HEK293 (cell line): Measurements from ENCODE around the gene C9orf78.

Source experiments
- EGR2 ChIP-seq: fragments of 450-650 bp; formaldehyde crosslinking; IDR thresholded peaks from 2 replicates; pipeline ENCODE4 v1.5.1; 2016; ENCODE audit warnings: low read depth, missing biosample characterization, missing genetic modification characterization
- GLIS2 ChIP-seq: fragments of 450-650 bp; formaldehyde crosslinking; IDR thresholded peaks from 2 replicates; pipeline ENCODE4 v1.5.1; 2016; ENCODE audit warnings: missing biosample characterization, missing genetic modification characterization
- MZF1 ChIP-seq: fragments of 450-650 bp; formaldehyde crosslinking; IDR thresholded peaks from 2 replicates; pipeline ENCODE4 v1.5.1; 2017; ENCODE audit warnings: missing biosample characterization, missing genetic modification characterization, borderline replicate concordance
- SP2 ChIP-seq: fragments of 450-650 bp; formaldehyde crosslinking; IDR thresholded peaks from 2 replicates; pipeline ENCODE4 v1.5.1; 2016; ENCODE audit warnings: missing biosample characterization, missing genetic modification characterization
- SP3 ChIP-seq: fragments of 450-650 bp; formaldehyde crosslinking; IDR thresholded peaks from 2 replicates; pipeline ENCODE4 v1.5.1; 2016; ENCODE audit warnings: missing biosample characterization, missing genetic modification characterization
- ZBTB17 ChIP-seq: fragments of 450-650 bp; formaldehyde crosslinking; IDR thresholded peaks from 2 replicates; pipeline ENCODE4 v1.5.1; 2016; ENCODE audit warnings: missing biosample characterization, missing genetic modification characterization
- ZBTB8A ChIP-seq: fragments of 450-650 bp; formaldehyde crosslinking; IDR thresholded peaks from 2 replicates; pipeline ENCODE4 v1.5.1; 2016; ENCODE audit warnings: missing biosample characterization, missing genetic modification characterization
- ZFHX2 ChIP-seq: fragments of 450-650 bp; formaldehyde crosslinking; conservative IDR thresholded peaks from 2 replicates; pipeline ENCODE4 v1.5.1; 2016; ENCODE audit warnings: missing biosample characterization, missing genetic modification characterization
- ZIC2 ChIP-seq: fragments of 450-650 bp; formaldehyde crosslinking; IDR thresholded peaks from 2 replicates; pipeline ENCODE4 v1.5.1; 2016; ENCODE audit warnings: missing biosample characterization, missing genetic modification characterization
- ZNF10 ChIP-seq: fragments of 450-650 bp; formaldehyde crosslinking; IDR thresholded peaks from 2 replicates; pipeline ENCODE4 v1.5.1; 2017; ENCODE audit warnings: missing biosample characterization, missing genetic modification characterization
- ZNF157 ChIP-seq: fragments of 450-650 bp; formaldehyde crosslinking; IDR thresholded peaks from 2 replicates; pipeline ENCODE4 v1.5.1; 2016; ENCODE audit warnings: missing biosample characterization, missing genetic modification characterization
- ZNF175 ChIP-seq: fragments of 450-650 bp; formaldehyde crosslinking; IDR thresholded peaks from 2 replicates; pipeline ENCODE4 v1.5.1; 2016; ENCODE audit warnings: missing biosample characterization, missing genetic modification characterization
- ZNF184 ChIP-seq: fragments of 450-650 bp; IDR thresholded peaks from 2 replicates; pipeline ENCODE4 v1.5.1; 2018; ENCODE audit warnings: missing biosample characterization, mild to moderate bottlenecking, missing genetic modification characterization
- ZNF211 ChIP-seq: fragments of 450-650 bp; formaldehyde crosslinking; IDR thresholded peaks from 2 replicates; pipeline ENCODE4 v1.5.1; 2016; ENCODE audit warnings: low read depth, missing biosample characterization, missing genetic modification characterization
- ZNF335 ChIP-seq: fragments of 450-650 bp; formaldehyde crosslinking; conservative IDR thresholded peaks from 2 replicates; pipeline ENCODE4 v1.5.1; 2016; ENCODE audit warnings: missing biosample characterization, missing genetic modification characterization
- ZNF473 ChIP-seq: fragments of 450-650 bp; formaldehyde crosslinking; IDR thresholded peaks from 2 replicates; pipeline ENCODE4 v1.5.1; 2017; ENCODE audit warnings: missing biosample characterization, missing genetic modification characterization
- ZNF48 ChIP-seq: fragments of 450-650 bp; formaldehyde crosslinking; IDR thresholded peaks from 2 replicates; pipeline ENCODE4 v1.5.1; 2016; ENCODE audit warnings: missing biosample characterization, missing genetic modification characterization
- ZNF561 ChIP-seq: fragments of 450-650 bp; IDR thresholded peaks from 2 replicates; pipeline ENCODE4 v1.5.1; 2018; ENCODE audit warnings: missing biosample characterization, missing genetic modification characterization, borderline replicate concordance
- ZNF660 ChIP-seq: fragments of 450-650 bp; IDR thresholded peaks from 2 replicates; pipeline ENCODE4 v1.5.1; 2018; ENCODE audit warnings: missing biosample characterization, mild to moderate bottlenecking, missing genetic modification characterization
- ZXDB ChIP-seq: fragments of 450-650 bp; formaldehyde crosslinking; IDR thresholded peaks from 2 replicates; pipeline ENCODE4 v1.5.1; 2016; ENCODE audit warnings: missing biosample characterization, missing genetic modification characterization
- TF ChIP-seq, protein P1 (sequence below): fragments of 450-650 bp; formaldehyde crosslinking; IDR thresholded peaks from 2 replicates; pipeline ENCODE4 v1.5.1; 2016; ENCODE audit warnings: missing biosample characterization, missing genetic modification characterization
- TF ChIP-seq, protein P2 (sequence below): fragments of 450-650 bp; formaldehyde crosslinking; IDR thresholded peaks from 2 replicates; pipeline ENCODE4 v1.5.1; 2016; ENCODE audit warnings: missing biosample characterization, missing genetic modification characterization, borderline replicate concordance
- TF ChIP-seq, protein P3 (sequence below): fragments of 450-650 bp; formaldehyde crosslinking; IDR thresholded peaks from 2 replicates; pipeline ENCODE4 v1.5.1; 2016; ENCODE audit warnings: missing biosample characterization, missing genetic modification characterization
- TF ChIP-seq, protein P4 (sequence below): fragments of 450-650 bp; formaldehyde crosslinking; IDR thresholded peaks from 2 replicates; pipeline ENCODE4 v1.5.1; 2016; ENCODE audit warnings: missing biosample characterization, missing genetic modification characterization
- TF ChIP-seq, protein P5 (sequence below): fragments of 450-650 bp; formaldehyde crosslinking; IDR thresholded peaks from 2 replicates; pipeline ENCODE4 v1.5.1; 2016; ENCODE audit warnings: missing biosample characterization, missing genetic modification characterization
- TF ChIP-seq, protein P6 (sequence below): fragments of 450-650 bp; IDR thresholded peaks from 2 replicates; pipeline ENCODE4 v1.5.1; 2018; ENCODE audit warnings: missing biosample characterization, mild to moderate bottlenecking, missing genetic modification characterization

C9orf78 gene

DNA sequence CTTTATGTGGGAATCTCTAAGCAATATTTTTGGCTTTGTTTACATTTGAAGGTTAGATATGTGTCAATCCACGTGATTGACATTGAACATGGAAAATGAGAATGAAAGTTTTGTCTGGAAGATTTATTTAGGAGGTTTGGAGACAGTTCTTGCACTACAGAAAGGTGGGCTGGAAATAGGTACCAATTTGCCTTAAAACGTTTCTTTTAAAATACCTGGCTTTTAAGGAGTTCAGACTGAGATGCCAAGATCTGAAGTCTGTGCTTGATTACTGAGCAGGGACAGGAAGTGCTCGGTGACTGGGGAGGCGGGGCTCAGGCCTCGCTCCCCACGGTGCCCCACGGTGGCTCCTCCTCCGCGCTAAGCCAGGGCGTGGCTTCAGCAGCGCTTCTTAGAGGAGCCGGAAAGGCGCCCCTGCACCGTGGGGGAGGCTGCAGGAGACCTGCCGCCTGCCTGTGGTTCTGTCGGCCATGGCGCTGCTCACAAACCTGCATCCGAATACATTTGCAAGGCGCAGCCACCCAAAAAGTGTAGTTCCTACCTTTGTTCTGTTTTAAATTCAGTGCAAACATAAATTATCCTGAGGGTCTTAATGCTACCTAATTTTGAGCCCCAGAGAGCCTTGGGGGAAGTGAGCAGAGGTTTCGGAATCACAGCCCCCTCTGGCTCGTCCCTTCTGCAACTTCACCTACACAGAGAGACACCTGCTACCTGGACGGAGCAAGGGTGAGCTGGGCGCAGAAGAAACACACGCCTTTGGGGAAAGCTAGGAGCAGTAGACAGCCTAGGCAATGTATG, 49.3 kb upstream of the C9orf78 start (continued):
- TF ChIP-seq, protein P1, sequence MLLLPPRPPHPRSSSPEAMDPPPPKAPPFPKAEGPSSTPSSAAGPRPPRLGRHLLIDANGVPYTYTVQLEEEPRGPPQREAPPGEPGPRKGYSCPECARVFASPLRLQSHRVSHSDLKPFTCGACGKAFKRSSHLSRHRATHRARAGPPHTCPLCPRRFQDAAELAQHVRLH (tag by site-specific recombination), result no peak
- peak; percentile 71 for TF ChIP-seq ZIC2 (tag by site-specific recombination)
- peak; percentile 69 for TF ChIP-seq ZNF335
- TF ChIP-seq MZF1, result no peak
- TF ChIP-seq, protein P2, sequence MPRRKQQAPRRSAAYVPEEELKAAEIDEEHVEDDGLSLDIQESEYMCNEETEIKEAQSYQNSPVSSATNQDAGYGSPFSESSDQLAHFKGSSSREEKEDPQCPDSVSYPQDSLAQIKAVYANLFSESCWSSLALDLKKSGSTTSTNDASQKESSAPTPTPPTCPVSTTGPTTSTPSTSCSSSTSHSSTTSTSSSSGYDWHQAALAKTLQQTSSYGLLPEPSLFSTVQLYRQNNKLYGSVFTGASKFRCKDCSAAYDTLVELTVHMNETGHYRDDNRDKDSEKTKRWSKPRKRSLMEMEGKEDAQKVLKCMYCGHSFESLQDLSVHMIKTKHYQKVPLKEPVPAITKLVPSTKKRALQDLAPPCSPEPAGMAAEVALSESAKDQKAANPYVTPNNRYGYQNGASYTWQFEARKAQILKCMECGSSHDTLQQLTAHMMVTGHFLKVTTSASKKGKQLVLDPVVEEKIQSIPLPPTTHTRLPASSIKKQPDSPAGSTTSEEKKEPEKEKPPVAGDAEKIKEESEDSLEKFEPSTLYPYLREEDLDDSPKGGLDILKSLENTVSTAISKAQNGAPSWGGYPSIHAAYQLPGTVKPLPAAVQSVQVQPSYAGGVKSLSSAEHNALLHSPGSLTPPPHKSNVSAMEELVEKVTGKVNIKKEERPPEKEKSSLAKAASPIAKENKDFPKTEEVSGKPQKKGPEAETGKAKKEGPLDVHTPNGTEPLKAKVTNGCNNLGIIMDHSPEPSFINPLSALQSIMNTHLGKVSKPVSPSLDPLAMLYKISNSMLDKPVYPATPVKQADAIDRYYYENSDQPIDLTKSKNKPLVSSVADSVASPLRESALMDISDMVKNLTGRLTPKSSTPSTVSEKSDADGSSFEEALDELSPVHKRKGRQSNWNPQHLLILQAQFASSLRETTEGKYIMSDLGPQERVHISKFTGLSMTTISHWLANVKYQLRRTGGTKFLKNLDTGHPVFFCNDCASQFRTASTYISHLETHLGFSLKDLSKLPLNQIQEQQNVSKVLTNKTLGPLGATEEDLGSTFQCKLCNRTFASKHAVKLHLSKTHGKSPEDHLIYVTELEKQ (tag by site-specific recombination), result 0 out of 2 replicates have a peak, but pooled peaks have one; percentile 23
- TF ChIP-seq ZNF48 (tag by site-specific recombination), result no peak
- TF ChIP-seq ZFHX2, result peak; percentile 45; the same call in 1 of the 2 replicates
- peak; percentile 81 for TF ChIP-seq SP2 (tag by site-specific recombination)
- TF ChIP-seq EGR2 (tag by site-specific recombination), result 0 out of 2 replicates have a peak, but pooled peaks have one; percentile 28
- no peak for TF ChIP-seq ZNF473 (tag by site-specific recombination)
- TF ChIP-seq ZNF157 (tag by site-specific recombination), result no peak
- peak; percentile 64; the same call in 1 of the 2 replicates for TF ChIP-seq ZNF10
- TF ChIP-seq, protein P3, sequence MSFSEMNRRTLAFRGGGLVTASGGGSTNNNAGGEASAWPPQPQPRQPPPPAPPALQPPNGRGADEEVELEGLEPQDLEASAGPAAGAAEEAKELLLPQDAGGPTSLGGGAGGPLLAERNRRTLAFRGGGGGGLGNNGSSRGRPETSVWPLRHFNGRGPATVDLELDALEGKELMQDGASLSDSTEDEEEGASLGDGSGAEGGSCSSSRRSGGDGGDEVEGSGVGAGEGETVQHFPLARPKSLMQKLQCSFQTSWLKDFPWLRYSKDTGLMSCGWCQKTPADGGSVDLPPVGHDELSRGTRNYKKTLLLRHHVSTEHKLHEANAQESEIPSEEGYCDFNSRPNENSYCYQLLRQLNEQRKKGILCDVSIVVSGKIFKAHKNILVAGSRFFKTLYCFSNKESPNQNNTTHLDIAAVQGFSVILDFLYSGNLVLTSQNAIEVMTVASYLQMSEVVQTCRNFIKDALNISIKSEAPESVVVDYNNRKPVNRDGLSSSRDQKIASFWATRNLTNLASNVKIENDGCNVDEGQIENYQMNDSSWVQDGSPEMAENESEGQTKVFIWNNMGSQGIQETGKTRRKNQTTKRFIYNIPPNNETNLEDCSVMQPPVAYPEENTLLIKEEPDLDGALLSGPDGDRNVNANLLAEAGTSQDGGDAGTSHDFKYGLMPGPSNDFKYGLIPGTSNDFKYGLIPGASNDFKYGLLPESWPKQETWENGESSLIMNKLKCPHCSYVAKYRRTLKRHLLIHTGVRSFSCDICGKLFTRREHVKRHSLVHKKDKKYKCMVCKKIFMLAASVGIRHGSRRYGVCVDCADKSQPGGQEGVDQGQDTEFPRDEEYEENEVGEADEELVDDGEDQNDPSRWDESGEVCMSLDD (tag by site-specific recombination), result no peak
- peak; percentile 96 for TF ChIP-seq GLIS2
- peak; percentile 96 for TF ChIP-seq ZXDB
- TF ChIP-seq ZBTB8A (tag by site-specific recombination), result peak; percentile 24
- TF ChIP-seq, protein P4, sequence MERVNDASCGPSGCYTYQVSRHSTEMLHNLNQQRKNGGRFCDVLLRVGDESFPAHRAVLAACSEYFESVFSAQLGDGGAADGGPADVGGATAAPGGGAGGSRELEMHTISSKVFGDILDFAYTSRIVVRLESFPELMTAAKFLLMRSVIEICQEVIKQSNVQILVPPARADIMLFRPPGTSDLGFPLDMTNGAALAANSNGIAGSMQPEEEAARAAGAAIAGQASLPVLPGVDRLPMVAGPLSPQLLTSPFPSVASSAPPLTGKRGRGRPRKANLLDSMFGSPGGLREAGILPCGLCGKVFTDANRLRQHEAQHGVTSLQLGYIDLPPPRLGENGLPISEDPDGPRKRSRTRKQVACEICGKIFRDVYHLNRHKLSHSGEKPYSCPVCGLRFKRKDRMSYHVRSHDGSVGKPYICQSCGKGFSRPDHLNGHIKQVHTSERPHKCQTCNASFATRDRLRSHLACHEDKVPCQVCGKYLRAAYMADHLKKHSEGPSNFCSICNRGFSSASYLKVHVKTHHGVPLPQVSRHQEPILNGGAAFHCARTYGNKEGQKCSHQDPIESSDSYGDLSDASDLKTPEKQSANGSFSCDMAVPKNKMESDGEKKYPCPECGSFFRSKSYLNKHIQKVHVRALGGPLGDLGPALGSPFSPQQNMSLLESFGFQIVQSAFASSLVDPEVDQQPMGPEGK (tag by site-specific recombination), result peak; percentile 87
- 0 out of 2 replicates have a peak, but pooled peaks have one; percentile 50 for TF ChIP-seq ZNF561 (tag by site-specific recombination)
- TF ChIP-seq, protein P5, sequence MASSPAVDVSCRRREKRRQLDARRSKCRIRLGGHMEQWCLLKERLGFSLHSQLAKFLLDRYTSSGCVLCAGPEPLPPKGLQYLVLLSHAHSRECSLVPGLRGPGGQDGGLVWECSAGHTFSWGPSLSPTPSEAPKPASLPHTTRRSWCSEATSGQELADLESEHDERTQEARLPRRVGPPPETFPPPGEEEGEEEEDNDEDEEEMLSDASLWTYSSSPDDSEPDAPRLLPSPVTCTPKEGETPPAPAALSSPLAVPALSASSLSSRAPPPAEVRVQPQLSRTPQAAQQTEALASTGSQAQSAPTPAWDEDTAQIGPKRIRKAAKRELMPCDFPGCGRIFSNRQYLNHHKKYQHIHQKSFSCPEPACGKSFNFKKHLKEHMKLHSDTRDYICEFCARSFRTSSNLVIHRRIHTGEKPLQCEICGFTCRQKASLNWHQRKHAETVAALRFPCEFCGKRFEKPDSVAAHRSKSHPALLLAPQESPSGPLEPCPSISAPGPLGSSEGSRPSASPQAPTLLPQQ, result 0 out of 2 replicates have a peak, but pooled peaks have one; percentile 27
- TF ChIP-seq ZNF184, result no peak
- TF ChIP-seq, protein P6, sequence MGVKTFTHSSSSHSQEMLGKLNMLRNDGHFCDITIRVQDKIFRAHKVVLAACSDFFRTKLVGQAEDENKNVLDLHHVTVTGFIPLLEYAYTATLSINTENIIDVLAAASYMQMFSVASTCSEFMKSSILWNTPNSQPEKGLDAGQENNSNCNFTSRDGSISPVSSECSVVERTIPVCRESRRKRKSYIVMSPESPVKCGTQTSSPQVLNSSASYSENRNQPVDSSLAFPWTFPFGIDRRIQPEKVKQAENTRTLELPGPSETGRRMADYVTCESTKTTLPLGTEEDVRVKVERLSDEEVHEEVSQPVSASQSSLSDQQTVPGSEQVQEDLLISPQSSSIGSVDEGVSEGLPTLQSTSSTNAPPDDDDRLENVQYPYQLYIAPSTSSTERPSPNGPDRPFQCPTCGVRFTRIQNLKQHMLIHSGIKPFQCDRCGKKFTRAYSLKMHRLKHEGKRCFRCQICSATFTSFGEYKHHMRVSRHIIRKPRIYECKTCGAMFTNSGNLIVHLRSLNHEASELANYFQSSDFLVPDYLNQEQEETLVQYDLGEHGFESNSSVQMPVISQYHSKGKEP (tag by site-specific recombination), result peak; percentile 56
- no peak for TF ChIP-seq ZNF211 (tag by site-specific recombination)
- no peak for TF ChIP-seq ZNF175 (tag by site-specific recombination)
- TF ChIP-seq SP3 (tag by site-specific recombination), result peak; percentile 76
- peak; percentile 38; the same call in 1 of the 2 replicates for TF ChIP-seq ZBTB17 (tag by site-specific recombination)
- TF ChIP-seq ZNF660 (tag by site-specific recombination), result 0 out of 2 replicates have a peak, but pooled peaks have one; percentile 12
